Kidney (tissue), 14 donors: ENCODE results near the gene ATP6V1G2. TPM values are rescaled to one million over a fixed set of nuclear protein-coding genes. Genes with fewer than 3 reads are reported as not detected.

Experiments used
- DNase-seq, 5 donors: peaks; one replicate each; pipeline ENCODE4 v3.0.0-alpha.2; 2013 to 2020
- FAIRE-seq: peaks from 2 replicates; lab custom pipeline; 2012; peaks lifted over from hg19 to GRCh38; lab: Jason Lieb, UNC
- H3K27ac ChIP-seq, 2 donors: one replicate each; pipeline ENCODE4 v1.7.0; 2013; ENCODE audit warnings: low read depth in 2 of 2, low read length in 2 of 2, inconsistent platforms in 1 of 2
- H3K27me3 ChIP-seq: one replicate; pipeline ENCODE4 v1.7.1; 2013; ENCODE audit warnings: low read length, inconsistent platforms; ENCODE audit not compliant: control insufficient read depth, insufficient read depth
- H3K36me3 ChIP-seq, 3 donors: one replicate each; pipeline versions ENCODE4 v1.7.0 to v1.7.1; 2013; ENCODE audit warnings: low read length in 3 of 3, control low read depth in 1 of 3, inconsistent platforms in 1 of 3; ENCODE audit not compliant: insufficient read depth in 3 of 3, control insufficient read depth in 2 of 3
- H3K4me1 ChIP-seq, 3 donors: one replicate each; pipeline versions ENCODE4 v1.7.0 to v1.7.1; 2013; ENCODE audit warnings: low read length in 3 of 3, inconsistent platforms in 1 of 3, low read depth in 1 of 3; ENCODE audit not compliant: control insufficient read depth in 2 of 3, insufficient read depth in 2 of 3
- H3K4me3 ChIP-seq, 3 donors: one replicate each; pipeline versions ENCODE4 v1.7.0 to v1.8.1; 2013; ENCODE audit warnings: low read length in 3 of 3, control low read depth in 1 of 3, inconsistent platforms in 1 of 3
- H3K9ac ChIP-seq, 3 donors: one replicate each; pipeline versions ENCODE4 v1.7.0 to v1.7.1; 2013; ENCODE audit warnings: low read length in 3 of 3, control low read depth in 1 of 3, inconsistent platforms in 1 of 3
- H3K9me3 ChIP-seq, 3 donors: one replicate each; pipeline versions ENCODE4 v1.7.0 to v1.7.1; 2013; ENCODE audit warnings: low read length in 3 of 3, control low read depth in 1 of 3, inconsistent platforms in 1 of 3; ENCODE audit not compliant: control insufficient read depth in 2 of 3, insufficient read depth in 1 of 3
- intact Hi-C: fragments of 100-400 bp; cut with DNase I; formaldehyde crosslinking; loops from one replicate; pipeline ENCODE4 v1.11.1; 2022
- polyA plus RNA-seq: library from polyadenylated mRNA; stranded (reverse); fragments of 350-450 nt; fragmentation: Illumina TruSeq; extraction: RNeasy Lipid Tissue Mini Kit (QIAGEN cat#74804); gene quantifications from one replicate; pipeline ENCODE4 v1.2.3, GENCODE V29; 2014; ENCODE audit warnings: low read depth, low replicate concordance; ENCODE audit not compliant: insufficient read depth
- total RNA-seq: library from RNA; stranded (reverse); fragmentation: NEBNext Ultra II Directional; extraction: Animal tissue kit (Norgen Biotek cat#: 25700); gene quantifications from one replicate; pipeline ENCODE4 v1.2.1, GENCODE V29; 2021
- TF ChIP-seq, protein P1 (sequence below): IDR thresholded peaks from 3 replicates; pipeline ENCODE4 v1.5.1; 2012; ENCODE audit warnings: mild to moderate bottlenecking, moderate library complexity, borderline replicate concordance; ENCODE audit not compliant: insufficient read depth; ENCODE audit errors: extremely low read depth
- donor health status: control.
- donor health status: control.
- donor health status: control.
- donor health status: control.
- donor health status: control.
- donor health status: DM: yes; HTN: yes; CAD: no.
- donor health status: Normal renal cell carcinoma (clear cell type).

ATP6V1G2 gene
- total and polyA plus RNA-seq, 2 donors from 2014 or later, result 1.2 to 6.0 TPM

GRCh38 chr6:31575335-31575901, 29.0 kb upstream of the ATP6V1G2 start, which contains the start of gene TNF:
Gene TNF (plus strand): TSS chr6:31575565. CDS start chr6:31575742, 177 bp downstream.
- no peak within 1 kb of the TSS for H3K27ac ChIP-seq
- no peaks in the 10 kb centered on the region for H3K9me3 ChIP-seq
- peak within 1 kb of the TSS in 2 of 3 donors; percentile 36 to 37 for H3K4me3 ChIP-seq
- TF ChIP-seq, protein P1, sequence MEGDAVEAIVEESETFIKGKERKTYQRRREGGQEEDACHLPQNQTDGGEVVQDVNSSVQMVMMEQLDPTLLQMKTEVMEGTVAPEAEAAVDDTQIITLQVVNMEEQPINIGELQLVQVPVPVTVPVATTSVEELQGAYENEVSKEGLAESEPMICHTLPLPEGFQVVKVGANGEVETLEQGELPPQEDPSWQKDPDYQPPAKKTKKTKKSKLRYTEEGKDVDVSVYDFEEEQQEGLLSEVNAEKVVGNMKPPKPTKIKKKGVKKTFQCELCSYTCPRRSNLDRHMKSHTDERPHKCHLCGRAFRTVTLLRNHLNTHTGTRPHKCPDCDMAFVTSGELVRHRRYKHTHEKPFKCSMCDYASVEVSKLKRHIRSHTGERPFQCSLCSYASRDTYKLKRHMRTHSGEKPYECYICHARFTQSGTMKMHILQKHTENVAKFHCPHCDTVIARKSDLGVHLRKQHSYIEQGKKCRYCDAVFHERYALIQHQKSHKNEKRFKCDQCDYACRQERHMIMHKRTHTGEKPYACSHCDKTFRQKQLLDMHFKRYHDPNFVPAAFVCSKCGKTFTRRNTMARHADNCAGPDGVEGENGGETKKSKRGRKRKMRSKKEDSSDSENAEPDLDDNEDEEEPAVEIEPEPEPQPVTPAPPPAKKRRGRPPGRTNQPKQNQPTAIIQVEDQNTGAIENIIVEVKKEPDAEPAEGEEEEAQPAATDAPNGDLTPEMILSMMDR, result no peak
- H3K36me3 ChIP-seq, result no peaks in the 10 kb centered on the region
- intact Hi-C loops, result no loop called here
- FAIRE-seq (no peak), DNase-seq (no peak)
- H3K4me1 ChIP-seq, result peaks cover 0 to 3% (median 0%) of the 10 kb centered on the region in 3 donors
- H3K27me3 ChIP-seq, result no peaks in the 10 kb centered on the region
- no peak within 1 kb of the TSS for H3K9ac ChIP-seq

GRCh38 chr6:31574106-31575061, 28.0 kb upstream of the ATP6V1G2 start:
- TF ChIP-seq, protein P1, result no peak

GRCh38 chr6:31573239-31574105, 27.1 kb upstream of the ATP6V1G2 start:
- Histone ChIP-seq H3K27me3 (no peaks in the 10 kb centered on the region), H3K9ac (no peak overlapping the region), H3K9me3 (no peaks in the 10 kb centered on the region), H3K4me3 (no peak overlapping the region), H3K4me1 (no peaks in the 10 kb centered on the region), H3K27ac (no peak overlapping the region), H3K36me3 (no peaks in the 10 kb centered on the region)
- intact Hi-C loops, result no loop called here
- TF ChIP-seq, protein P1, result no peak
- DNase-seq (no peak), FAIRE-seq (no peak)

More at GRCh38 chr6:31574106-31575061, 28.0 kb upstream of the ATP6V1G2 start:
- DNase-seq (no peak), FAIRE-seq (no peak)
- no peaks in the 10 kb centered on the region for H3K9me3 ChIP-seq
- no peak overlapping the region for H3K27ac ChIP-seq
- intact Hi-C loops, result no loop called here
- no peaks in the 10 kb centered on the region for H3K36me3 ChIP-seq
- no peaks in the 10 kb centered on the region for H3K27me3 ChIP-seq
- no peaks in the 10 kb centered on the region for H3K4me1 ChIP-seq
- no peak overlapping the region for H3K4me3 ChIP-seq
- H3K9ac ChIP-seq, result no peak overlapping the region
